Measurements from ENCODE around the gene FBRSL1. TPM values are rescaled to one million over a fixed set of nuclear protein-coding genes. Genes with fewer than 3 reads are reported as not detected.
A peak's percentile ranks its signal among the peaks of the same experiment; 100 is the strongest.
"Not testable (repeated sequence)": the region's sequence is repeated elsewhere in the genome, so short reads cannot be mapped to it uniquely, and the experiment has no call there.

The FBRSL1 gene
- 6.9 TPM for total RNA-seq
- 10 to 100 TPM; 31.8 to 72.9 (median 54.8) TPM for polyA plus RNA-seq (ENCODE audit: insufficient read depth in 1 of 8, insufficient read length in 8 of 8, low replicate concordance in 1 of 8)
- long read RNA-seq, donor 1, partial matches to known transcripts, result 5 of 5 reads
- long read RNA-seq, donor 1, other reads (novel, unspliced or antisense), result 0 of 5 reads
- long read RNA-seq, donor 2, result 0 reads
- long read RNA-seq, donor 3, partial matches to known transcripts, result 0 of 6 reads
- long read RNA-seq, donor 3, other reads (novel, unspliced or antisense), result 6 of 6 reads
- long read RNA-seq, donor 4, partial matches to known transcripts, result 9 of 16 reads
- long read RNA-seq, donor 4, other reads (novel, unspliced or antisense), result 6 of 16 reads
- long read RNA-seq, donor 5, partial matches to known transcripts, result 0 of 13 reads
- long read RNA-seq, donor 5, other reads (novel, unspliced or antisense), result 13 of 13 reads
- long read RNA-seq, donor 6, partial matches to known transcripts, result 0 of 1 reads
- long read RNA-seq, donor 6, other reads (novel, unspliced or antisense), result 0 of 1 reads
- long read RNA-seq, donor 7, partial matches to known transcripts, result 8 of 8 reads
- long read RNA-seq, donor 7, other reads (novel, unspliced or antisense), result 0 of 8 reads
- long read RNA-seq, donor 8, result 0 reads
- long read RNA-seq, donor 9, partial matches to known transcripts, result 0 of 7 reads
- long read RNA-seq, donor 9, other reads (novel, unspliced or antisense), result 7 of 7 reads
- long read RNA-seq, donor 10, partial matches to known transcripts, result 0 of 7 reads
- long read RNA-seq, donor 10, other reads (novel, unspliced or antisense), result 6 of 7 reads
- long read RNA-seq, donor 11, partial matches to known transcripts, result 6 of 7 reads
- long read RNA-seq, donor 11, other reads (novel, unspliced or antisense), result 0 of 7 reads

DNA sequence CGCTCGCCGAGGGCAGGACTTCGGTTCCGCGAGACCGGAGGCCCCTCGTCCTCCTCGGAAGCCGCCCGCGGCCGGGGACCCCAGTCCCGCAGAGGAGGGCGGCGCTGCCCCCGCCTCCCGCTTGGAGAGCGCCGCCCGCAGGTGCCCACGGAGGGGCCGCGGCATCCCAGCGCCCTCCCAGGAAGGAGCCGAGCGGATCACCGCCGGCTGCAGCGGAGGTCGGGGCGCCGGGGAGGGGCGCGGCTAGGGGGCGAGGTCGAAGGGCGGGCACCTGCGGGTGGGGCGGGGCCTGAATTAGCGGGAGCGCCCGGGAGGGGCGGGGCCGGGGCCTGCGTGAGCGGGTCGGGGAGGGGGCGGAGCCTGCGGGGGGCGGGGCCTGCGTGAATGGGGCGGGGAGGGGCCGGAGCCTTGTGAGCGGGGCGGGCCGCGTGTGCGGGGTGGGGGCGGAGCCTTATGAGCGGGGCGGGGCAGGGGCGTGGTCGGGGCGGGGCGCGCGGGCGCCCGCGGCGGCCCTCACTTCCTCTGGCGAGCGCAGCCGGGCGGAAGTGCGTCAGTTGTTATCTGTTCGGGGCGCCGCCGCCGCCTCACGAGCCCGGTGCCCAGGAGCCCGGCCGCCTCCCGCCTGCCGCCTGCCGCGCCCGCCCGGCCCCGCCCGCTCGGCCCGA lies at the start of gene FBRSL1:
FBRSL1 (plus strand) TSS at position 550 of the 665 bp plus-strand sequence.
- no peaks in the 10 kb centered on the region for H3K27me3 ChIP-seq (ENCODE audit: control insufficient read depth, insufficient read depth, low read length)
- peak within 1 kb of the TSS; percentile 42 for H3K27ac ChIP-seq (ENCODE audit: low read length)
- peaks cover 51% of the 10 kb centered on the region for H3K4me1 ChIP-seq (ENCODE audit: control insufficient read depth, insufficient read depth, low read length)
- H3K36me3 ChIP-seq (ENCODE audit: control insufficient read depth, insufficient read depth, low read length), result peaks cover 6% of the 10 kb centered on the region
- peak; percentile 94 for DNase-seq
- peak within 1 kb of the TSS; percentile 66 for H3K4me3 ChIP-seq (ENCODE audit: low read length)
- no peaks in the 10 kb centered on the region for H3K9me3 ChIP-seq (replicated peaks; ENCODE audit: control insufficient read depth, low read depth, low read length)
- under 1% methylated on average over 72 of the region's 96 CpGs for WGBS (ENCODE audit: insufficient coverage)

- H3K36me3 ChIP-seq (ENCODE audit: control insufficient read depth, insufficient read depth, low read length); DNase-seq; H3K4me3 ChIP-seq (ENCODE audit: low read length); H3K27ac ChIP-seq (ENCODE audit: low read length): not testable (repeated sequence)
- H3K27me3 ChIP-seq (ENCODE audit: control insufficient read depth, insufficient read depth, low read length), result peaks cover 11% of the 10 kb centered on the region
- 72% methylated on average over 4 of the region's 13 CpGs for WGBS (ENCODE audit: insufficient coverage)
- peaks cover 12% of the 10 kb centered on the region for H3K9me3 ChIP-seq (replicated peaks; ENCODE audit: control insufficient read depth, low read depth, low read length)
- peaks cover 40% of the 10 kb centered on the region for H3K4me1 ChIP-seq (ENCODE audit: control insufficient read depth, insufficient read depth, low read length)
These were observed 49.5 kb upstream of the FBRSL1 start for GRCh38 chr12:132440420-132440819.

GRCh38 chr12:132441871-132442863 lies 47.8 kb upstream of the FBRSL1 start:
- WGBS (ENCODE audit: insufficient coverage), result 93% methylated on average over 45 of the region's 48 CpGs
- DNase-seq, result no peak
- Histone ChIP-seq H3K27ac (ENCODE audit: low read length) (no peak overlapping the region), H3K27me3 (ENCODE audit: control insufficient read depth, insufficient read depth, low read length) (peaks cover 7% of the 10 kb centered on the region), H3K36me3 (ENCODE audit: control insufficient read depth, insufficient read depth, low read length) (no peaks in the 10 kb centered on the region), H3K4me1 (ENCODE audit: control insufficient read depth, insufficient read depth, low read length) (peaks cover 46% of the 10 kb centered on the region), H3K9me3 (replicated peaks; ENCODE audit: control insufficient read depth, low read depth, low read length) (no peaks in the 10 kb centered on the region), H3K4me3 (ENCODE audit: low read length) (no peak overlapping the region)

GRCh38 chr12:132443091-132443490 lies 46.9 kb upstream of the FBRSL1 start:
- DNase-seq, result no peak
- peaks cover 46% of the 10 kb centered on the region for H3K4me1 ChIP-seq (ENCODE audit: control insufficient read depth, insufficient read depth, low read length)
- H3K27me3 ChIP-seq (ENCODE audit: control insufficient read depth, insufficient read depth, low read length), result peaks cover 11% of the 10 kb centered on the region
- H3K36me3 ChIP-seq (ENCODE audit: control insufficient read depth, insufficient read depth, low read length), result no peaks in the 10 kb centered on the region
- H3K4me3 ChIP-seq (ENCODE audit: low read length), result no peak overlapping the region
- WGBS (ENCODE audit: insufficient coverage), result 91% methylated on average over 25 of the region's 25 CpGs
- H3K9me3 ChIP-seq (replicated peaks; ENCODE audit: control insufficient read depth, low read depth, low read length), result no peaks in the 10 kb centered on the region
- H3K27ac ChIP-seq (ENCODE audit: low read length), result no peak overlapping the region

DNA sequence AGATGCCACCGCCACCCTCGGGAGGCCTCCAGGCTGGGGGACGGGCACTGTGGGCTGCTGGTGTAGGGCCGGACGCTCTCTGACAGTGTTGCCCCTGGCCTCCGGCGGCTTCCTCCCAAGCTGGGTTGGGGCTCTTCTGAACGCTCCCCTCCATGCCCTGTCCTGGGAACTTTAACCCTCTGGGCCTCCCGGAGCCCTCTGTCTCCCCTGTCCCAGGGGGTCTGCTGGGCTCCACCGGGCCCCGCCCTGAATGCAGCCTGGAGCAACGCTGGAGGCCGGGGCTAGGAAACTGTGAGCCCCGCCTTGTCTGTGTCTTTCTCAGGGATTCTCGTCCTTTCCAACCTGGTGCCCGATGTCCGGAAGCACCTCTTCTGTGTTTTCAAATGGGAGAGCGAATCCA lies 45.7 kb upstream of the FBRSL1 start:
- 75% methylated on average over 13 of the region's 18 CpGs for WGBS (ENCODE audit: insufficient coverage)
- DNase-seq, result no peak
- Histone ChIP-seq H3K27me3 (ENCODE audit: control insufficient read depth, insufficient read depth, low read length) (peaks cover 13% of the 10 kb centered on the region), H3K27ac (ENCODE audit: low read length) (no peak overlapping the region), H3K4me1 (ENCODE audit: control insufficient read depth, insufficient read depth, low read length) (peaks cover 48% of the 10 kb centered on the region), H3K4me3 (ENCODE audit: low read length) (no peak overlapping the region), H3K9me3 (replicated peaks; ENCODE audit: control insufficient read depth, low read depth, low read length) (no peaks in the 10 kb centered on the region), H3K36me3 (ENCODE audit: control insufficient read depth, insufficient read depth, low read length) (no peaks in the 10 kb centered on the region)

- Histone ChIP-seq H3K36me3 (ENCODE audit: control insufficient read depth, insufficient read depth, low read length) (no peaks in the 10 kb centered on the region), H3K9me3 (replicated peaks; ENCODE audit: control insufficient read depth, low read depth, low read length) (no peaks in the 10 kb centered on the region), H3K4me1 (ENCODE audit: control insufficient read depth, insufficient read depth, low read length) (peaks cover 56% of the 10 kb centered on the region), H3K4me3 (ENCODE audit: low read length) (peak overlapping the region; percentile 32), H3K27ac (ENCODE audit: low read length) (peak overlapping the region; percentile 84), H3K27me3 (ENCODE audit: control insufficient read depth, insufficient read depth, low read length) (peaks cover 14% of the 10 kb centered on the region)
- DNase-seq, result peak; percentile 65
- WGBS (ENCODE audit: insufficient coverage), result 35% methylated on average over 25 of the region's 37 CpGs
These were observed 44.7 kb upstream of the FBRSL1 start for GRCh38 chr12:132444957-132445883.

DNA sequence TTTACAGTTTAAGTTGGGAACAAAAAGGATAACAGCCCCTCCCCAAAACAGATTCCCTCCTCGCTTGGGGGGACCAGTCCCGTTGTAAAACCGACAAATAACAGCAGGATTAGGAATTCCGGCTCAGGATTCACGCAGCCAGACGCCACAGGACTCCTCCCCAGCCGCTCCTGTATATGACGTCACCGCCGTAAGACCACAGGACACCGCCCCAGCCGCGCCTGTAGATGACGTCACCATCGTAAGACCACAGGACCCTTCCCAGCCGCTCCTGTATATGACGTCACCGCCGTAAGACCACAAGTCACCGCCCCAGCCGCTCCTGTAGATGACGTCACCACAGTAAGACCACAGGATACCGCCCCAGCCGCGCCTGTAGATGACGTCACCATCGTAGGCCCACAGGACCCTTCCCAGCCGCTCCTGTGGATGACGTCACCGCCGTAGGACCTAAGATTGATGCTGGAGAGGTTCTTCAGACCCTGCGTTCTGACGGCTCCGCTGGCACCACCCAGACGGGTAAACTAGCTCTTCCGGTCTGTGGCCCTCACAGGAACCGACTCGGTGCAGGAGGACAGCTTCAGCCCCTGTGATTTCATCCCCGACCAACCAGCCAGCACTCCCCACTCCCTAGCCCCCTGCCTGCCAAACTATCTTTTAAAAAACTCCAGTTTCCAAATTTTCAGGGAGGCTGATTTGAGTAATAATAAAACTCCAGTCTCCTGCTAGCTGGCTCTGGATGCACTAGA lies 43.9 kb upstream of the FBRSL1 start:
- H3K4me3 ChIP-seq (ENCODE audit: low read length), result peak overlapping the region; percentile 32
- peak overlapping the region; percentile 84 for H3K27ac ChIP-seq (ENCODE audit: low read length)
- H3K27me3 ChIP-seq (ENCODE audit: control insufficient read depth, insufficient read depth, low read length), result peaks cover 19% of the 10 kb centered on the region
- 25% methylated on average over 35 of the region's 39 CpGs for WGBS (ENCODE audit: insufficient coverage)
- DNase-seq, result peak; percentile 79
- peaks cover 63% of the 10 kb centered on the region for H3K4me1 ChIP-seq (ENCODE audit: control insufficient read depth, insufficient read depth, low read length)
- no peaks in the 10 kb centered on the region for H3K36me3 ChIP-seq (ENCODE audit: control insufficient read depth, insufficient read depth, low read length)
- no peaks in the 10 kb centered on the region for H3K9me3 ChIP-seq (replicated peaks; ENCODE audit: control insufficient read depth, low read depth, low read length)

GRCh38 chr12:132446633-132447326 lies 43.2 kb upstream of the FBRSL1 start:
- Histone ChIP-seq H3K4me3 (ENCODE audit: low read length) (no peak overlapping the region), H3K4me1 (ENCODE audit: control insufficient read depth, insufficient read depth, low read length) (peaks cover 62% of the 10 kb centered on the region), H3K36me3 (ENCODE audit: control insufficient read depth, insufficient read depth, low read length) (no peaks in the 10 kb centered on the region), H3K9me3 (replicated peaks; ENCODE audit: control insufficient read depth, low read depth, low read length) (no peaks in the 10 kb centered on the region), H3K27me3 (ENCODE audit: control insufficient read depth, insufficient read depth, low read length) (peaks cover 19% of the 10 kb centered on the region), H3K27ac (ENCODE audit: low read length) (peak overlapping the region; percentile 84)
- DNase-seq, result no peak
- WGBS (ENCODE audit: insufficient coverage), result 78% methylated on average over 7 of the region's 13 CpGs

Measured in muscle of leg (tissue), 16 donors.